HepG2 (cell line): Measurements from ENCODE around the gene CD7. TPM values are rescaled to one million over a fixed set of nuclear protein-coding genes. Genes with fewer than 3 reads are reported as not detected.
A peak's percentile ranks its signal among the peaks of the same experiment; 100 is the strongest.

Experiments used
- ATM ChIP-seq: fragments of 450-650 bp; IDR thresholded peaks from 2 replicates; pipeline ENCODE4 v1.7.1; 2017; ENCODE audit warnings: mild to moderate bottlenecking, borderline replicate concordance
- MNT ChIP-seq: fragments of 450-650 bp; IDR thresholded peaks from 2 replicates; pipeline ENCODE4 v1.6.1; 2016
- REL ChIP-seq: sonication (generic); formaldehyde crosslinking; conservative IDR thresholded peaks from 2 replicates; pipeline ENCODE4 v1.8.0; 2022; ENCODE audit warnings: mild to moderate bottlenecking, missing genetic modification reagents, moderate library complexity
- SMAD9 ChIP-seq: sonication (generic); formaldehyde crosslinking; IDR thresholded peaks from 2 replicates; pipeline ENCODE4 v1.5.1; 2020; ENCODE audit warnings: mild to moderate bottlenecking, missing genetic modification reagents
- SMC3 ChIP-seq: IDR thresholded peaks from 2 replicates; pipeline ENCODE4 v1.6.1; 2011; ENCODE audit warnings: low read length, improper control_type of control experiment
- ZC3H13 ChIP-seq: sonication (generic); formaldehyde crosslinking; IDR thresholded peaks from 2 replicates; pipeline ENCODE4 v1.8.1; 2023; ENCODE audit warnings: mild to moderate bottlenecking, missing genetic modification reagents, moderate library complexity
- ZKSCAN1 ChIP-seq: fragments of 150-350 bp; IDR thresholded peaks from 2 replicates; pipeline ENCODE4 v1.6.1; 2014; ENCODE audit warnings: low read length
- ZNF431 ChIP-seq: sonication (generic); formaldehyde crosslinking; IDR thresholded peaks from 2 replicates; pipeline ENCODE4 v1.9.0; 2022; ENCODE audit warnings: missing genetic modification reagents, low read depth, mild to moderate bottlenecking, borderline replicate concordance
- ZNF512 ChIP-seq: sonication (generic); formaldehyde crosslinking; IDR thresholded peaks from 2 replicates; pipeline ENCODE4 v1.4.0; 2020; ENCODE audit warnings: mild to moderate bottlenecking, missing genetic modification reagents
- ZNF646 ChIP-seq: sonication (generic); formaldehyde crosslinking; IDR thresholded peaks from 2 replicates; pipeline ENCODE4 v1.9.0; 2021; ENCODE audit warnings: mild to moderate bottlenecking, missing genetic modification reagents
- polyA plus RNA-seq, 8 experiments: library from polyadenylated mRNA; depleted of rRNA in 3 of 8; stranded (reverse) in 7 of 8; unstranded in 1 of 8; fragments of >200 nt; fragmentation: Illumina TruSeq in 4 of 8; extraction: Trizol in 4 of 8; gene quantifications; 2 replicates each; pipeline versions ENCODE4 v1.2.1 to v1.2.3, GENCODE V29; 2011 to 2016; ENCODE audit warnings: low read depth in 4 of 8, missing spikeins in 1 of 8, mixed read lengths in 1 of 8; ENCODE audit not compliant: insufficient read depth in 1 of 8
- total RNA-seq, 5 experiments: library from RNA; depleted of rRNA; stranded (reverse); fragments of >200 nt; fragmentation: Illumina TruSeq; extraction: Trizol; gene quantifications; 2 replicates each; pipeline ENCODE4 v1.2.3, GENCODE V29; 2016; ENCODE audit warnings: low read depth in 1 of 5
- TF ChIP-seq, protein P1 (sequence below): sonication (generic); formaldehyde crosslinking; IDR thresholded peaks from 2 replicates; pipeline ENCODE4 v1.4.0; 2020; ENCODE audit warnings: missing genetic modification reagents
- TF ChIP-seq, protein P2 (sequence below): sonication (generic); formaldehyde crosslinking; IDR thresholded peaks from 2 replicates; pipeline ENCODE4 v1.4.0; 2020; ENCODE audit warnings: missing genetic modification reagents, borderline replicate concordance

The CD7 gene
- total and polyA plus RNA-seq, 2 of the 13 experiments (the other 11 are each of a cell fraction or from before 2014, with no cell fraction given): 67.6 to 76.4 TPM

- TF ChIP-seq, protein P1, sequence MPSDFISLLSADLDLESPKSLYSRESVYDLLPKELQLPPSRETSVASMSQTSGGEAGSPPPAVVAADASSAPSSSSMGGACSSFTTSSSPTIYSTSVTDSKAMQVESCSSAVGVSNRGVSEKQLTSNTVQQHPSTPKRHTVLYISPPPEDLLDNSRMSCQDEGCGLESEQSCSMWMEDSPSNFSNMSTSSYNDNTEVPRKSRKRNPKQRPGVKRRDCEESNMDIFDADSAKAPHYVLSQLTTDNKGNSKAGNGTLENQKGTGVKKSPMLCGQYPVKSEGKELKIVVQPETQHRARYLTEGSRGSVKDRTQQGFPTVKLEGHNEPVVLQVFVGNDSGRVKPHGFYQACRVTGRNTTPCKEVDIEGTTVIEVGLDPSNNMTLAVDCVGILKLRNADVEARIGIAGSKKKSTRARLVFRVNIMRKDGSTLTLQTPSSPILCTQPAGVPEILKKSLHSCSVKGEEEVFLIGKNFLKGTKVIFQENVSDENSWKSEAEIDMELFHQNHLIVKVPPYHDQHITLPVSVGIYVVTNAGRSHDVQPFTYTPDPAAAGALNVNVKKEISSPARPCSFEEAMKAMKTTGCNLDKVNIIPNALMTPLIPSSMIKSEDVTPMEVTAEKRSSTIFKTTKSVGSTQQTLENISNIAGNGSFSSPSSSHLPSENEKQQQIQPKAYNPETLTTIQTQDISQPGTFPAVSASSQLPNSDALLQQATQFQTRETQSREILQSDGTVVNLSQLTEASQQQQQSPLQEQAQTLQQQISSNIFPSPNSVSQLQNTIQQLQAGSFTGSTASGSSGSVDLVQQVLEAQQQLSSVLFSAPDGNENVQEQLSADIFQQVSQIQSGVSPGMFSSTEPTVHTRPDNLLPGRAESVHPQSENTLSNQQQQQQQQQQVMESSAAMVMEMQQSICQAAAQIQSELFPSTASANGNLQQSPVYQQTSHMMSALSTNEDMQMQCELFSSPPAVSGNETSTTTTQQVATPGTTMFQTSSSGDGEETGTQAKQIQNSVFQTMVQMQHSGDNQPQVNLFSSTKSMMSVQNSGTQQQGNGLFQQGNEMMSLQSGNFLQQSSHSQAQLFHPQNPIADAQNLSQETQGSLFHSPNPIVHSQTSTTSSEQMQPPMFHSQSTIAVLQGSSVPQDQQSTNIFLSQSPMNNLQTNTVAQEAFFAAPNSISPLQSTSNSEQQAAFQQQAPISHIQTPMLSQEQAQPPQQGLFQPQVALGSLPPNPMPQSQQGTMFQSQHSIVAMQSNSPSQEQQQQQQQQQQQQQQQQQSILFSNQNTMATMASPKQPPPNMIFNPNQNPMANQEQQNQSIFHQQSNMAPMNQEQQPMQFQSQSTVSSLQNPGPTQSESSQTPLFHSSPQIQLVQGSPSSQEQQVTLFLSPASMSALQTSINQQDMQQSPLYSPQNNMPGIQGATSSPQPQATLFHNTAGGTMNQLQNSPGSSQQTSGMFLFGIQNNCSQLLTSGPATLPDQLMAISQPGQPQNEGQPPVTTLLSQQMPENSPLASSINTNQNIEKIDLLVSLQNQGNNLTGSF (CRISPR knock-in tag): no peak
- TF ChIP-seq ZNF431: no peak
- TF ChIP-seq ZNF512 (CRISPR knock-in tag): no peak
- TF ChIP-seq, protein P2, sequence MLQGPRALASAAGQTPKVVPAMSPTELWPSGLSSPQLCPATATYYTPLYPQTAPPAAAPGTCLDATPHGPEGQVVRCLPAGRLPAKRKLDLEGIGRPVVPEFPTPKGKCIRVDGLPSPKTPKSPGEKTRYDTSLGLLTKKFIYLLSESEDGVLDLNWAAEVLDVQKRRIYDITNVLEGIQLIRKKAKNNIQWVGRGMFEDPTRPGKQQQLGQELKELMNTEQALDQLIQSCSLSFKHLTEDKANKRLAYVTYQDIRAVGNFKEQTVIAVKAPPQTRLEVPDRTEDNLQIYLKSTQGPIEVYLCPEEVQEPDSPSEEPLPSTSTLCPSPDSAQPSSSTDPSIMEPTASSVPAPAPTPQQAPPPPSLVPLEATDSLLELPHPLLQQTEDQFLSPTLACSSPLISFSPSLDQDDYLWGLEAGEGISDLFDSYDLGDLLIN (CRISPR knock-in tag): no peak
- no peak for TF ChIP-seq ZKSCAN1
- TF ChIP-seq ZNF646 (CRISPR knock-in tag): no peak
- no peak for TF ChIP-seq ATM
- TF ChIP-seq SMAD9 (CRISPR knock-in tag): no peak
- peak; percentile 68 for TF ChIP-seq MNT
- no peak for TF ChIP-seq ZC3H13 (CRISPR knock-in tag)
- no peak for TF ChIP-seq SMC3
- peak; percentile 69; the same call in 1 of the 2 replicates for TF ChIP-seq REL (CRISPR knock-in tag)
Measured at GRCh38 chr17:82318772-82319606, 1.6 kb upstream of the CD7 start (continued).
